HepG2 (cell line): ENCODE data around the gene NDUFB11. TPM values are rescaled to one million over a fixed set of nuclear protein-coding genes. Genes with fewer than 3 reads are reported as not detected.

Source experiments
- FOXC1 ChIP-seq: sonication (generic); formaldehyde crosslinking; IDR thresholded peaks from 2 replicates; pipeline ENCODE4 v1.8.0; 2022; ENCODE audit warnings: mild to moderate bottlenecking, missing genetic modification reagents, borderline replicate concordance
- HMGXB3 ChIP-seq: sonication (generic); formaldehyde crosslinking; IDR thresholded peaks from 2 replicates; pipeline ENCODE4 v1.4.0; 2020; ENCODE audit warnings: missing genetic modification reagents, borderline replicate concordance
- NR2F2 ChIP-seq: IDR thresholded peaks from 2 replicates; pipeline ENCODE4 v1.6.1; 2012; ENCODE audit warnings: low read depth, inconsistent platforms, borderline replicate concordance
- RELA ChIP-seq: sonication (generic); formaldehyde crosslinking; IDR thresholded peaks from 2 replicates; pipeline ENCODE4 v1.4.0; 2020; ENCODE audit warnings: missing genetic modification reagents
- RXRB ChIP-seq: IDR thresholded peaks from 2 replicates; pipeline ENCODE4 v1.6.1; 2016; ENCODE audit warnings: borderline replicate concordance, missing genetic modification reagents, missing compliant biosample characterization
- SIX1 ChIP-seq: sonication (generic); formaldehyde crosslinking; IDR thresholded peaks from 2 replicates; pipeline ENCODE4 v1.4.0; 2020; ENCODE audit warnings: missing genetic modification reagents, borderline replicate concordance
- ZBTB3 ChIP-seq: sonication (generic); formaldehyde crosslinking; IDR thresholded peaks from 2 replicates; pipeline ENCODE4 v1.4.0; 2020; ENCODE audit warnings: low read depth, mild to moderate bottlenecking, moderate library complexity, missing genetic modification reagents, borderline replicate concordance
- ZMYM3 ChIP-seq: sonication (generic); formaldehyde crosslinking; IDR thresholded peaks from 2 replicates; pipeline ENCODE4 v1.5.1; 2020; ENCODE audit warnings: mild to moderate bottlenecking, missing genetic modification reagents
- ZNF510 ChIP-seq: sonication (generic); formaldehyde crosslinking; IDR thresholded peaks from 2 replicates; pipeline ENCODE4 v1.4.0; 2020; ENCODE audit warnings: low read depth, mild to moderate bottlenecking, missing genetic modification reagents
- ZNF562 ChIP-seq: sonication (generic); formaldehyde crosslinking; IDR thresholded peaks from 2 replicates; pipeline ENCODE4 v1.8.0; 2022; ENCODE audit warnings: missing genetic modification reagents, borderline replicate concordance
- ZNF577 ChIP-seq: sonication (generic); formaldehyde crosslinking; IDR thresholded peaks from 2 replicates; pipeline ENCODE4 v1.4.0; 2020; ENCODE audit warnings: mild to moderate bottlenecking, low read depth, missing genetic modification reagents, borderline replicate concordance
- ZSCAN29 ChIP-seq: sonication (generic); formaldehyde crosslinking; conservative IDR thresholded peaks from 2 replicates; pipeline ENCODE4 v1.4.0; 2020; ENCODE audit warnings: mild to moderate bottlenecking, missing genetic modification reagents
- polyA plus RNA-seq, 8 experiments: library from polyadenylated mRNA; depleted of rRNA in 3 of 8; stranded (reverse) in 7 of 8; unstranded in 1 of 8; fragments of >200 nt; fragmentation: Illumina TruSeq in 4 of 8; extraction: Trizol in 4 of 8; gene quantifications; 2 replicates each; pipeline versions ENCODE4 v1.2.1 to v1.2.3, GENCODE V29; 2011 to 2016; ENCODE audit warnings: low read depth in 4 of 8, missing spikeins in 1 of 8, mixed read lengths in 1 of 8; ENCODE audit not compliant: insufficient read depth in 1 of 8
- total RNA-seq, 5 experiments: library from RNA; depleted of rRNA; stranded (reverse); fragments of >200 nt; fragmentation: Illumina TruSeq; extraction: Trizol; gene quantifications; 2 replicates each; pipeline ENCODE4 v1.2.3, GENCODE V29; 2016; ENCODE audit warnings: low read depth in 1 of 5
- TF ChIP-seq, protein P1 (sequence below): sonication (generic); formaldehyde crosslinking; IDR thresholded peaks from 2 replicates; pipeline ENCODE4 v1.4.0; 2020; ENCODE audit warnings: missing genetic modification reagents, borderline replicate concordance
- TF ChIP-seq, protein P2 (sequence below): sonication (generic); formaldehyde crosslinking; IDR thresholded peaks from 2 replicates; pipeline ENCODE4 v1.4.0; 2020; ENCODE audit warnings: missing genetic modification reagents
- TF ChIP-seq, protein P3 (sequence below), 2 experiments: sonication (generic) in 1 of 2; formaldehyde crosslinking in 1 of 2; IDR thresholded peaks; 2 replicates each; pipeline versions ENCODE4 v1.4.0 to v1.6.1; 2016 to 2020; ENCODE audit warnings: borderline replicate concordance in 1 of 2, low read depth in 1 of 2, mild to moderate bottlenecking in 1 of 2, missing genetic modification reagents in 1 of 2

NDUFB11 gene
- total and polyA plus RNA-seq, 2 of the 13 experiments (the other 11 are each of a cell fraction or from before 2014, with no cell fraction given): 46.6 to 100 TPM

GRCh38 chrX:47193475-47194193 is 49.1 kb upstream of the NDUFB11 start, which contains the start of gene UBA1 (continued):
- TF ChIP-seq RELA (CRISPR knock-in tag) (no peak), RXRB (CRISPR knock-in tag) (no peak; the same call in 1 of the 2 replicates), ZNF577 (no peak), HMGXB3 (CRISPR knock-in tag) (no peak), FOXC1 (CRISPR knock-in tag) (no peak), ZBTB3 (CRISPR knock-in tag) (no peak), ZNF562 (CRISPR knock-in tag) (no peak), ZNF510 (no peak), ZSCAN29 (no peak), SIX1 (CRISPR knock-in tag) (no peak), NR2F2 (no peak), ZMYM3 (no peak)
- TF ChIP-seq, protein P1, sequence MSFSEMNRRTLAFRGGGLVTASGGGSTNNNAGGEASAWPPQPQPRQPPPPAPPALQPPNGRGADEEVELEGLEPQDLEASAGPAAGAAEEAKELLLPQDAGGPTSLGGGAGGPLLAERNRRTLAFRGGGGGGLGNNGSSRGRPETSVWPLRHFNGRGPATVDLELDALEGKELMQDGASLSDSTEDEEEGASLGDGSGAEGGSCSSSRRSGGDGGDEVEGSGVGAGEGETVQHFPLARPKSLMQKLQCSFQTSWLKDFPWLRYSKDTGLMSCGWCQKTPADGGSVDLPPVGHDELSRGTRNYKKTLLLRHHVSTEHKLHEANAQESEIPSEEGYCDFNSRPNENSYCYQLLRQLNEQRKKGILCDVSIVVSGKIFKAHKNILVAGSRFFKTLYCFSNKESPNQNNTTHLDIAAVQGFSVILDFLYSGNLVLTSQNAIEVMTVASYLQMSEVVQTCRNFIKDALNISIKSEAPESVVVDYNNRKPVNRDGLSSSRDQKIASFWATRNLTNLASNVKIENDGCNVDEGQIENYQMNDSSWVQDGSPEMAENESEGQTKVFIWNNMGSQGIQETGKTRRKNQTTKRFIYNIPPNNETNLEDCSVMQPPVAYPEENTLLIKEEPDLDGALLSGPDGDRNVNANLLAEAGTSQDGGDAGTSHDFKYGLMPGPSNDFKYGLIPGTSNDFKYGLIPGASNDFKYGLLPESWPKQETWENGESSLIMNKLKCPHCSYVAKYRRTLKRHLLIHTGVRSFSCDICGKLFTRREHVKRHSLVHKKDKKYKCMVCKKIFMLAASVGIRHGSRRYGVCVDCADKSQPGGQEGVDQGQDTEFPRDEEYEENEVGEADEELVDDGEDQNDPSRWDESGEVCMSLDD (CRISPR knock-in tag): 0 out of 2 replicates have a peak, but pooled peaks have one; percentile 28
- TF ChIP-seq, protein P2, sequence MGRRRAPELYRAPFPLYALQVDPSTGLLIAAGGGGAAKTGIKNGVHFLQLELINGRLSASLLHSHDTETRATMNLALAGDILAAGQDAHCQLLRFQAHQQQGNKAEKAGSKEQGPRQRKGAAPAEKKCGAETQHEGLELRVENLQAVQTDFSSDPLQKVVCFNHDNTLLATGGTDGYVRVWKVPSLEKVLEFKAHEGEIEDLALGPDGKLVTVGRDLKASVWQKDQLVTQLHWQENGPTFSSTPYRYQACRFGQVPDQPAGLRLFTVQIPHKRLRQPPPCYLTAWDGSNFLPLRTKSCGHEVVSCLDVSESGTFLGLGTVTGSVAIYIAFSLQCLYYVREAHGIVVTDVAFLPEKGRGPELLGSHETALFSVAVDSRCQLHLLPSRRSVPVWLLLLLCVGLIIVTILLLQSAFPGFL: no peak
- TF ChIP-seq, protein P3, sequence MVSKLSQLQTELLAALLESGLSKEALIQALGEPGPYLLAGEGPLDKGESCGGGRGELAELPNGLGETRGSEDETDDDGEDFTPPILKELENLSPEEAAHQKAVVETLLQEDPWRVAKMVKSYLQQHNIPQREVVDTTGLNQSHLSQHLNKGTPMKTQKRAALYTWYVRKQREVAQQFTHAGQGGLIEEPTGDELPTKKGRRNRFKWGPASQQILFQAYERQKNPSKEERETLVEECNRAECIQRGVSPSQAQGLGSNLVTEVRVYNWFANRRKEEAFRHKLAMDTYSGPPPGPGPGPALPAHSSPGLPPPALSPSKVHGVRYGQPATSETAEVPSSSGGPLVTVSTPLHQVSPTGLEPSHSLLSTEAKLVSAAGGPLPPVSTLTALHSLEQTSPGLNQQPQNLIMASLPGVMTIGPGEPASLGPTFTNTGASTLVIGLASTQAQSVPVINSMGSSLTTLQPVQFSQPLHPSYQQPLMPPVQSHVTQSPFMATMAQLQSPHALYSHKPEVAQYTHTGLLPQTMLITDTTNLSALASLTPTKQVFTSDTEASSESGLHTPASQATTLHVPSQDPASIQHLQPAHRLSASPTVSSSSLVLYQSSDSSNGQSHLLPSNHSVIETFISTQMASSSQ (IDR thresholded peaks at IDR 0.05; ENCODE audit: low read depth): no peak
- TF ChIP-seq, protein P3 (CRISPR knock-in tag; IDR thresholded peaks at IDR 0.05; ENCODE audit: borderline replicate concordance): no peak; the same call in 1 of the 2 replicates
